HG02610 (cell line): ENCODE results near the gene AGAP1.

Experiments
- ATAC-seq: cut with Tn5 transposase; IDR thresholded peaks from one replicate; pipeline ENCODE4 v1.9.1; 2021; ENCODE audit warnings: mild to moderate bottlenecking, moderate library complexity; ENCODE audit not compliant: unreplicated experiment

AGAP1 gene

DNA sequence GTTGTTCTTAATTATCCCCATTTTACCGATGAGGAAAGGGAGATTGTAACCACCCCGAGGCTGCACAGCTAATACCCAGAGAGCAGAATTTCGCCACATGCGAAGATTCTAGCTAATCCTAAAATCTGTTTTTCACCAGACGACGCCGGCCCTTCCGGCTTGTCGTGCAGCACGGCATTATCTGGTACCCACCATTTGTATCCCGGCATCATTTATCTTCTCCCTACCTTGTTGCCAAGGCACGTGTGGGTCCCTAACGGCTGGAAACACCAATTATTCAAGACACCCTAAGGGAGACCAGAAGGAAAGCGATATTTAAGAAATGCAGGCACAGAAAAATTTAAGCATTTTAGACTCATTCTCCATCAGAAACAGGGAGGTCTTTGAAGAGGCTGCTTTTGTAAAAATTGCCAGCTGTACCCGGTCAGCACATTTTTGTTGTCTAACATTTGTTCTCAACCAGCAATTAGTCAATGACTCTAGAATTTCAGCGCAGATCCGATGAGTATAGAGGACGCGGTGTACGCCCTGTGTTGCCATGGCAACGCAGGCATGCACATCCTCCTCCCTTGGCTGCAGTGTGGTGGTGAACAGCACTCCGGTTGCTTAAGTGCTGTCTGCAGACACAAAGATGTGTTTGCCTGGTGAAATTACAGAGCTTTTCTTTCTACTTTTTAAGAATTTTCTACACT is 111.6 kb downstream of the AGAP1 start:
- ATAC-seq, result no peak

DNA sequence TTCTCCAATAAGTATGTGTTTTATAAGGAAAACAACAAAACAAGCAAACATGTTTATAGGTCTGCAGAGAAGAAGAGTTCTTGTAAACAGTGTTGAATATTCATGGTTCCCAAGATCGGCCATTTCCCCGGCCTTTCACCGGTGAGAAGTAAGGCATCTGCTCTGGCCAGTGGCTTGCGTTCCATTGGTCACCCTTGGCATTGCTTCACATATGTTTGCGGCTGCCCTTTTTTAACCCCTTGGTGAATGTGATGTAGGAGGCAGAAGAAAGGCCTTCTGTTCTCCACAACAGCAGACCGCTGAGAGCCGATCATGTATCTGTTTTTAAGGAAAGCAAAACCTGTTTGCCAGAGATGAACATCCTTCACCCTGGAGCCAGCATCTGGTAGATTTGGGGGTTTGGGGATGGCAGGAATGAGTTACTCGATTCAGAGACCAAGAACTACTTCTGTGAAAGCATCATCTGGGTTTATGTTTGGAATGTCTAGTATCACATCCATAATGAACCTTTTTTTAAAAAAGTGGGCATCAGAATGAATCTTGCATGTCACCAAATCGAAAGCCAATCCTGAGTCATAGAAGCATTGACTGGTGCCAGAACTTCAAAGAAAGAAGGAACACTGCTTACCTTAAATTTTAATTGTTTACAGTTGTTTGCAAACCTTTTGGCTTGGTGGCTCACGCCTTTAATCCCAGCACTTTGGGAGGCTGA is 112.3 kb downstream of the AGAP1 start:
- no peak for ATAC-seq

DNA sequence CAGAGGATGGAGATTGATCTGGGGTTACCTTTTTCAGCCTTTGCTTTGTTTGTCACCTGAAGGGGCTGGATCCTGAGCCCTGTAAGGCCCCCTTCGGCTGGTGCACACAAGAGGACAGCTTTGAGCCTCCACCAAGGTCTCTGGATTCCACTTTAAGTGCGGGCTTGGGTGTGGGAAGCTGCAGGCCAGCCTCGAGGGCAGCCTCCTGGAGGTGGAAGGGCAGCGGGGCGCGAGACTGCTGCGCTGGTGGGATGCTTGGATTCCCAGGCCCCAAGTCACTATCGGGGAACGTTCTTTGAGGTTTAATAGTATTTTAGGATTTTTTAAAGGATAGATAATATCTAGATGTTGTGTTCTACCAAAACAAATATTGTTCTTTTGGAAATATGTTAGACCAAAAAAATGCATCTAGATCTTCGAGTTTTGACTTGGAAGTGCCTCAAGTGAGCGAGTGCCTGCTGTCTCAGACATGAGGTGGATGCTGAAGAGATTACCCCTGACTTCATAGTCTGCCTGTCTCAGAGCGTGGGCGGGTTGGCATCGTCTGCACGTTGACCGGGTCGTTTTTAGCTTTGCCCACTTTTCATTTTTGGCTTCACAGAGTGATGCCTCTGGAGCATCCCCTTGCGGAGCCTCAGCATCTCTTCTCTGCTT is 113.8 kb downstream of the AGAP1 start:
- no peak for ATAC-seq

DNA sequence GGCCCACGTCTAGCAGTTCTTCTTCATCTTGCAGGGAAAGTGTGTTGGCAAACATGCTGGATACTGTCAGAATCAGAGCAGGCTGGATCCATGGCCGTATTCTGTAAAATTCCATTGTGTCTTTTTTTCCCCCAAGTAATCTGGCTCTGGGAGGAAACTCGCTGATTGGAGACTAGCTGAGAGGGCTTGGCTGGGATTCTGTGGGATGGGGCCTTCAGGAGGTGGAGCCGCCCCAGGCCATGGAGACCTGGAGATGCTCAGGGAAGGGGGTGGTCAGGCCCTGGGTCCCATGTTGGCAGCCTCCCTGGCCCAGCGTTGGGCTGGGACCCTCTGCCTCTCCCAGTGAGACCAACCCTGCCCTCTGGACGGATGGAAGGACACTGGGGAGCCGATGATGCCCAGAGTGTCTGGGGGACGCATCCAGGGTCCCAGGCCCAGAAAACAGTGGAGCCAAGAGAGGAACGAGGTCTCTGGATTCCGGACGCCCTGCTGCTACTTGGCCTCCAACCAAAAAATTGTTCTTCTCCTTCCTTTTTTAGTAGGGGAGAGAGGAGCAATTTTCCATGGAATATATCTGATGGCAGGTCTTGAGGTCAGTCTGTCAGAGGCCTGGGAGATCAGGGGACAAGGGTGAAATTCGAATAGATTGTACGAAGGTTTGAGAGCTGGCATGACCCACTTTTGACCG is 114.5 kb downstream of the AGAP1 start:
- ATAC-seq, result no peak

DNA sequence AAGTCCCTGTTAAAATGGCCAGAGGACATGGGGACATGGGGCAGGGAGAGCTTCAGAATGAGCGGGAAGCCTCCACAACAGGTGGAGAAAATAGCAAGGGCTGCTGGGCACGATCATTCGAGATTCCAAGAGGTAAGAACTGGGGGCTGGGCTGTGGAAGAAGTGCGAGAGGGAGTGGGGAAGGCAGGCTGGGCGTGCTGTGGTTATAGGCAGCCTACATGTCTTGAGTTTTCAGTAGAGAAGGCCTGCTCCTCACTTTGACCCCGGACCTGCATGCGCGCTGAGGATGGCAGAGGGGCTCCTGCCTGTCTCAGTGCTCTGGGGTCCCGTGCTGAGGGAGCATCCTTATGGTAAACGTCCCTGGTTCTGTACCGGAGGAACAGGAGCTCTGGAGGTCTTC is 115.5 kb downstream of the AGAP1 start:
- ATAC-seq, result no peak

DNA sequence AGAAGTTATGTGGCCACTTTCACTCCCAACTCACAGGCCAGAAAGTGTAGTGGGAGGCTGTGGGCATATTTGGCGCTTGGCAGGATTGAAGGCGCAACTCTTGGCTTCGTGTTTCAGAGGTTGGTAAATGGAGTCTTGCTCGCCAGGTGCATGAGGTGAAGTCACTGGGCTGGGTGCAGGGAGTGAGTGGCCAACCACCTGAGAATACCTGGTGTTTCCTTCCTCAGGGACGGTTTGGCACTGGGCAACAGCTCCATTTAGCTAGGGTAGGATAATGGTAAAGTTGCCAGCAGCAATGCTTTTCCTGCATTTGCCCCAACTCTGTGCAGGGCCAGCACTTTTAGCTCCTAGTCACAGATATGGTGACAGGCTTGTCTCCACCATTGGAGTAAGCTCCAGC is 115.9 kb downstream of the AGAP1 start:
- ATAC-seq, result no peak

DNA sequence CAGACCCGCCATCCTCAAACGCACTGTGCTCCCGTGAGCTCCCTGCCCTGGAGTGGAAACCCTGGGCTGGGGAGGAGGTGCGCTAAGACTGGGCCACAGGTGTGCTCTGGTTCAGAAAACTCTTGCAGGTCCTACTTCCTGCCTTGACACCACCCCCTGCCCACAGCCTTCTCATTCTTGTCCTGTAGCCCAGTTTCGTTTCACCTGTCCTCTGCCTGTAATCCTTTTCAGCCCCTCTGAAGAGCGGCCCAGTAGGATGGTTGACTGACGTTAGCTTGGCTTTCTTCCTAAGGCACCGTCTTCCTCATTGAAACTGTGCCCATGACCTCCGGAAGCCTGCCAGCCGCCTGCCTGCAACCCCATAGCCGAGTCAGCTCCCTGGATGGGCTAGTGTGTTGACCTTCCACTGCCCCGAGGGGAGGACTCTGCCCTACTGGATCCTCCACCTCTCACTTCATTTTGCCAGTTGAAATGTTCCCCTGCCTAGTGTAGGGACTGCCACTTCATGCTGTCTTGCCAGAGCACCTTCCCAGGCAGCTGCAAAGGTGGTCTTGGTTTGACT is 116.9 kb downstream of the AGAP1 start:
- no peak for ATAC-seq

DNA sequence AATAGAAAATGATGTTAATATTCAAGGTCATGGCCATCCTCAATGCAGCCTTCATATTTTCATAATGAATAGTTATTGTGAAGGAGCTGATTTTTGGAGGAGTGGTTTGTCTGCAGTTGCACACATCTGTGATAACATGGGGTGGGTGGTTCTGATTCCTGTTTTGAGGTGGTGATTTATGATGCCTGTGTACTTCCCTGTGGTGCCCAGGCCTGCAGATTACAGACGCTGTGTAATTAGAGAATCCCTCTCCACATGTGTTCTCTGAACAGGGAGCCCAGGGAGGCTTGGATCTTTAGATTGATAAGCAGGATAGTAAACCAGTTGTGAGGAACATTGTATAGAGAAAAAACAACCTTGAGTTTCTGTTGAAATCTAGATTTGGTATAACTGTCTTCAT is 117.5 kb downstream of the AGAP1 start:
- no peak for ATAC-seq

DNA sequence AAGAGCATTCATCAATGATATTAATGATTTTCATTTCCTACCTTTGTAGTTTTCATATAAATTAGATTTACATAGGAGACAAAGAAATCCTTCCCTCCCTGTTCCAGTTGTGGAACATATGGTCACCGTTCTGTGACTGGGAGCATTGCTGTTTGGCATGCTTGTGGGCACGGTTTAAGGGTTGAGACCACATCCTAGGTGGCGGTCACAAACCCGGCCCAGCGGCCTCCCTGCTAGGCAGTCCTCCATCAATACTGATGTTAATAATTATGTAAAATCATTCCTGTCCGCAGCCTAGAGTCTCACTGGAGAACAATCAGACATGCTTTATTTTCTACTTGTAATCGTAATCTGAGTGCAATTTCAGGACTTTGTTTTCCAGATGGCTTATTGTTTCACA is 117.9 kb downstream of the AGAP1 start:
- no peak for ATAC-seq

DNA sequence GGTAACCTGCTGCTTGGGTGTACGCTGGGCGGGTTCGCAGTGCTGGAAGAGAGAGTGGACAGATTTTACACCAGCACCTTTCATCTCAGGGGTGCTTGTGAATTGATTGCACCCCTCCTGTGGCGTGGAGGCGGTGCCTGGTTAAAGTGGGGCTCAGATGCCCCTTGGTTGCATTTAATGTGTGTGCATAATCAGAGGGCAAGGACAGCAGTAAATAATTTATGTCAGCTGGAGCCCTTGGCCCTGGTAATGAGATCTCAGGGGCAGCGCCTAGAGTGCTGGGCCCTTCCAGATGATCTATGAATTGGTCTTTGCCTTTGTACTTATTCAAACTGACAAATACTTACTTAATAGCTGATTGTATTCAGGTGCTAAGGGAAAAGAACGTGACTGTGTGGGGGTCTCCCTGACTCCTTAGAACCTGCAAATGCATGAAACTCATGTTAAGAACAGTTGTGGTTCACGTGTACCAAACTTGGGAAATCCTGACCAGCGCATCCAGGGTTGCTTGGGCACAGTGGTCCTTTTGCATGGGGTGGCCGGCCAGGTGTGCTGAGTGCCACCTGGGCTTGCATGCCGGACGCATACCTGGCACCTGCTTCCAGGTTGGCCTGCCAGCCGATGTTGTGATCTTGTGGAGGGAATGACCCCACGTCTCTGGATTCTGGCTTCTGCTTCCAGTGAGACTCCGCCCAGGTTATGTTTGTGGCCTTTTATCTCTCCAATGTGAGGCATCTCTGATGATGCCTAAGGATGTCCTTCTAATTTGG is 118.5 kb downstream of the AGAP1 start:
- no peak for ATAC-seq

DNA sequence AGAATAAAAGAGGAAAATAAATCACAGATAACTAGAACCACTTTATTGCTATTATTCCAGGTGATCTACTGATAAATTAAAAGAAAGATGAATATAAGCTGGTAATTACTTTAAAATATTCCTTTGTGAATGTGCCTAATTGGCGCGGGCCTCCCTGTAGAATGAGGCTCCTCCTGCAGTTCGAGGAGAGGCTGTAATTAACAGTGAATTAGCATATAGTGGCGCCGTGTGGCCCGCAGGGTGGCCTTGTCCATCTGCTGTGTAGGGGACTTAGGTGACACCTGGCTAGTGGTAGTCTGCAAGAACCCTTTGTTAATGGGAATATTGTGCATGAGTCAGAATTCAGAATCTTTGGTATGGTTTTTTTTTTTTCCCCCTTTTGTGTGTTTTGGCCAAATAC is 119.8 kb downstream of the AGAP1 start:
- ATAC-seq, result no peak

DNA sequence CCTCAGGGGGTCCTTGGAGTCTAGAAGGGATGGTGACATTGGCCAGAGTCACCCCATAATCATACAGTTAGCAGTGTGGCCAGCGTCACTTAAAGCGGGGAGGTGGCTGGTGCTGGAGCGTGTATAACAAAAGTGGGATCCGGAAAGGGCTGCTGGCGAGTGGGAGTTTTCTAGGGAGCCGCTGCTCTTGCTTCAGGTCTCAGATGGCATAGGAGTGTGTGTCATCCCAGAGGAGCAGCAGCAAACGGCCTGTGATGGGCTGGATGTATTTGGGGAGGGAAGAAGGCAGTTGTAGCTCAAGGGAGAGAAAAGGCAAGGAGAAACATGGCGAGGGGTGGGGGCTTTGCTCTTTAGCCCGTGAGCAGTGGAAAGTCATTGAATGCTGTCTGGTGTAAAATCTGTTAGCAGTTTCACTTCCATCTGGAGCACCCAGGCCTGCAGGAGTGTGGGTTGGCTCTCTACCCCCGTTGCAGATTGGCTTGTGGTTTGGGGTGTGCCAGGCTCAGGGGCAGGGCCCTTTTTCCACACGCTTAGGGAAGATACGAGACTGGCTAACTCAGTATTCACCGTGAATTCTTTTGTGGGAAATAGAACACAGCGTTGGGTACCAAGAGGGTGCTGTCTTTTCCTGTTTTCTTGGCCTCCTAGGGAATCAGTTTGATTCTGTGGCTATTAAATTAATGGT is 120.5 kb downstream of the AGAP1 start:
- ATAC-seq, result no peak

DNA sequence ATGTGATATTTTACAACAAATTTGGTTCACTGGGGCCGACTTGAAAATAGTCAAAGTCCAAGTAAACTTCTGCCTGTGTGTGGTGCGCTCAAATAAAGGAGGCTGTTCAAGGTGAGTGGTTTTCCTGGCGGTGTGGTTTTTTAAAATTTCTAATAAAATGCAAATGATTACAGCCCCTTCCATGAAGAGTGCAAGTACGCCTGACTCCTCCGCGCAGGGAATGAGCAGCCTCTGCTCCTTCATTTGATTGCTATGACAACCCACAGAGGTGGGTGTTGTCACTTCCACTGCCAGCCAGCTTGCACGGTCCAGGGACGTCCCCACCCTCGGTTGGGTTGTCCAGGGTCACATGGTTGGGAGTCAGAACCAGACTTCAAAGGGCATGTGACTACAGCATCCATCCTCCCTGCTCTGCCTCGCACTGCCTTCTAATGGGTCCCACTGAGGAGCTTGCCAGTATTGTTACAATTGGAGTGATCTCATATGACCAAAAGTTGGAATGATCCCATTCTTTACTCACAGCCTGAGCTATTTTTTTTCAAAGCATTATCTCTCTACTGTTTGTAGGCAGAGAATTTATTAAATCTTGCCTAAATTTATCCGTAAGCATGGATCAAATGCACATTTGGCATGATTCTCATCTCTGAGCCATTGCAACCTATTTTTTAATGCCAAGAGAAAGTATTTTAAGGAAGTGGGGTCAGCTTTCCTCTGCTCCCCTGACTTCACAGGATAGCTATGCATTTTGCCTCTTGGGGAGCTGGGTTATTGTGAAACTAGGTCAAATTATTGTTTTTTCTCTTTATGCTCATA is 121.3 kb downstream of the AGAP1 start:
- no peak for ATAC-seq

DNA sequence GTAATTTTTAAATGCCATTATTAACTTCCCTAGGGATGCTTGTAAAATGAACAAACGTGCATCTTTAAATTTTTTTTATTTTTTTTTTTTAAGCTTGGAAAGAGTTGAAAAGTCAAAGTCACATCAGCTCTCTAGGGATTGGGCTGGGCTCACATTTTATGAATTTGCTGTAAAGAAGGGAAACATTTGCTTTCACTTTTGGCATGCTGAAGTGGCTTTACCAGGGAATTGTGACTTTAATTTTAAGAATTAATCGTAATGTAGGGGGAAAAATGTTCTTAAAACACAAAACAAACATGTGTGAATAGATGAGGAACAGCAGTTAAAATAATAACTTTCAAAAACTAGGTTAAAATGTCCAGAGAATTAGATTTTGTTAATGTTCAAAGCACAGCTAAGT is 123.0 kb downstream of the AGAP1 start:
- no peak for ATAC-seq

DNA sequence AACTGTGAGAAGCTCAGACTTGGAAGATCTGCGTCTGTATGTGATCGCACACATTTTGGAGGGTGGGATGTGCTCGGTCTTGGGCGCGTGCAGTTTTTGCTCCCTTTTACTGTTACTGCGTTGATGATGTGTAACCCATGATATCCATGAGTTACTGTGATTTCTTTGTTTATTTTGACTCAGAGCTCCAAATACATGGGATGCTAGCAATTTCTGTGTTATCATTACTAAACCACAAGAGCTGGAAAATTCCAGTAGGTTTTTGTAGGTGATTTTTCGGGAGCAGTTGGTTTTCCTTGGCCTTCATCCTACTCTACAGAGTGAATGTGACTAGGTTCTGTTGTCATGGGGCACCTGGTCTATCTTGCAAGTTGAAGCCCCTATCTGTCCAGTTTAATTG is 124.2 kb downstream of the AGAP1 start:
- no peak for ATAC-seq

DNA sequence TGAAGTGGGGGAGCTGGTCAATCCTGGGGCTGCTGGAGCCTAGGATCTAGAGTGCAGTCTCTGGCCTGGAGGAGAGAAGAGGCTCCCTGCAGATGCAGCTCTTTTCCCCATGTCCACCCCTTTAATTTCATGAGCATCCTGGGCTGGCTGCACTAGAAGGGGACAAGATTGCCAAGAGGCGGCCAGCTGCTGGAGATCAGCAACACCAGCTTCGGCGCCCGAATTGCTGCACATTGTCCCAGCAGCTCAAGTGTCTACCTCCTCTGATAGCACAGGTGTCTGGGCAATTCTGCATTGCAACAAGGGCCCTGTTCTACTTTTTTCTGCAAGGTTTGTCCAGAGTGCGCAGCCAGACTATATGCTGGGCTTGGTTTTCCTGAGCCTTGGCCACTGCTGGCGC is 125.7 kb downstream of the AGAP1 start:
- no peak for ATAC-seq

DNA sequence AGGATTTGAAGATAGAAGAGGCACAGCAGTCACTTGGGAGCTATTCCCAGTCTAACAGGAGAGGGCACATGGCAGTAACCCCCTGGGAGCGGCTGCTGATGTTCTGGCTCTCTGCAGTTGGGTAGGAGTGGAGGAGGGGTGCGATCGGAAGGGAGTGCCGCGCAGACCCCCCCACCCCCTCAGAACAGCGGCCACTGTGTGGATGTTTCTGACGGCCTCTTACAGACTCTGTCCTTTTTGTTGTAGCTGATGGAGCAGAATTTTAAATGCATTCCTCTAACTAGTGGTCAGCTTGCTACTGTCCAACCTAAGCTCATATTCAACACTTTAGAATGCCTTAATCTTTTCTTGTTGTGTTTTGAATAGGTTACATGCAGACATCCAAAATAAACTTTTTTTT is 127.9 kb downstream of the AGAP1 start:
- no peak for ATAC-seq

DNA sequence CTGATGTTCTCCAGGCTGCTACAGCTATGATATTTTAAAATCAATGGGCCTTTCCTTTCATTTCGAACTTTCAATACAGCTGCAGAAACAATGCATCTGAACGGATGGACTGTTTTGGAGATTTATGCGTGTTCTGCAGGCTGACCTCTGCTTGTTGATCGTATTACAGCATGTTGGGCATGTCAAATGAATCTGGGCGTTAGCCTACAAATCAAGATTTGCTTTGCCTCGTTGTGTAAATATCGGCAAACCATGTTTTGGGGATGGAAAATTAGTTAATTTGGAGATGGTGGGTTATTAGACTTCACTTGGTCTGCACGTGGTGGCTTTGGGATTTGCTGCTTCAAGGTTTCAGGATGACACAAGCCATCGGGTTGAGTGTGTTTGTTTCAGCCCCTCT is 129.3 kb downstream of the AGAP1 start:
- ATAC-seq, result no peak

DNA sequence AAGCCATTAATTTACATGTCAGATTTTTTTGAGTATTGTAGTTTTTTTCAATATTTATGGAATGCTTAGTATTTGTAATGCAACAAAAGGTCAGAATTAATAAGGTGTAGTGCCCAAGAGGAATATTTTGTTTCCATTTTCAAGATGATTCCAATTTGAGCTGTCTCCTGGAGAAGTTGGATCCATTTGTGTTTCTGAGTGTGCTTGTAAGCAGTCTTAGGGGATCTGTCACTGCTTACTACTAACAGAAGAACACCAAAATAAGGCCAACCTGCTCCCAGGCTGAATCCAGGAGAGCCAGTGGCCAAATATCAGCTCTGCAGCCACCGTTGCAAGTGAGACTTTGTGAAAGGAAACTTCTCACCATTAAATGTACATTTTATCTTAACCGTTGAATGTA is 129.9 kb downstream of the AGAP1 start:
- no peak for ATAC-seq
